ENCODE data around the gene UBE2Z. TPM values are rescaled to one million over a fixed set of nuclear protein-coding genes. Genes with fewer than 3 reads are reported as not detected.

The UBE2Z gene
- total and polyA plus RNA-seq, 2 donors (not counting 3 experiments of a cell fraction or from before 2014, with no cell fraction given) = 104 to 117 TPM

DNA sequence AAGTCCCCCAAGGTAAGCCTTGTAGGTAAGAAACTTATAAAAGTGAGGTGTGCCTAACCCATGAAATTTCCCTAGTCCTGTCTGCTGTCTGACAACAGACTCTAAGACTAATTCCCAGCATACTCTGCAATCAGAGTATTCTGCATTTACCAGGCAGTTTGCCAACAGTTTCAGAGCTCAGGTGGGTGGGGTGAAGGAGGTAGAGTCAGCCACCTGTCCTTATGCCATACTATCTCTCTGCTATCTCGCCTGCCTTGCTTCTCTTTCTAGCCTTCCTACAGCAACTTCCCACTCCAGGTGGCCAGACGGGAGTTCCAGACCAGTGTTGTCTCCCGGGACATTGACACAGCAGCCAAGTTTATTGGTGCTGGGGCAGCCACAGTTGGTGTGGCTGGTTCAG lies 13.3 kb upstream of the UBE2Z start:
- H3K4me2 ChIP-seq (ENCODE audit: insufficient read depth, low read length) = no peak overlapping the region
- no peaks in the 10 kb centered on the region for H3K9me3 ChIP-seq (replicated peaks; ENCODE audit: control insufficient read depth, insufficient read depth, low read length)
- H3K4me3 ChIP-seq (replicated peaks in 1 of 3; ENCODE audit: insufficient read depth in 1 of 3, low read depth in 1 of 3, low read length in 3 of 3) = no peak overlapping the region
- TF ChIP-seq EZH2 (IDR thresholded peaks at IDR 0.05; ENCODE audit: borderline replicate concordance, low read depth, low read length, severe bottlenecking) = no peak
- no peak for TF ChIP-seq GATA2 (IDR thresholded peaks at IDR 0.05; ENCODE audit: insufficient read depth, insufficient read length, low read depth, low read length)
- no peak for TF ChIP-seq MYC (IDR thresholded peaks at IDR 0.05; ENCODE audit: low read depth, low read length)
- TF ChIP-seq FOS (IDR thresholded peaks at IDR 0.05; ENCODE audit: borderline replicate concordance, insufficient read depth, low read length) = no peak
- no peak for TF ChIP-seq JUN (IDR thresholded peaks at IDR 0.05; ENCODE audit: borderline replicate concordance, insufficient read depth, insufficient read length, low read depth)
- TF ChIP-seq POLR2AphosphoS5 (IDR thresholded peaks at IDR 0.05; ENCODE audit: insufficient read depth, low read depth, low read length) = no peak
- TF ChIP-seq, protein P1, sequence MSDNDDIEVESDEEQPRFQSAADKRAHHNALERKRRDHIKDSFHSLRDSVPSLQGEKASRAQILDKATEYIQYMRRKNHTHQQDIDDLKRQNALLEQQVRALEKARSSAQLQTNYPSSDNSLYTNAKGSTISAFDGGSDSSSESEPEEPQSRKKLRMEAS (IDR thresholded peaks at IDR 0.05; ENCODE audit: insufficient read depth, insufficient read length) = no peak
- TF ChIP-seq, protein P2, sequence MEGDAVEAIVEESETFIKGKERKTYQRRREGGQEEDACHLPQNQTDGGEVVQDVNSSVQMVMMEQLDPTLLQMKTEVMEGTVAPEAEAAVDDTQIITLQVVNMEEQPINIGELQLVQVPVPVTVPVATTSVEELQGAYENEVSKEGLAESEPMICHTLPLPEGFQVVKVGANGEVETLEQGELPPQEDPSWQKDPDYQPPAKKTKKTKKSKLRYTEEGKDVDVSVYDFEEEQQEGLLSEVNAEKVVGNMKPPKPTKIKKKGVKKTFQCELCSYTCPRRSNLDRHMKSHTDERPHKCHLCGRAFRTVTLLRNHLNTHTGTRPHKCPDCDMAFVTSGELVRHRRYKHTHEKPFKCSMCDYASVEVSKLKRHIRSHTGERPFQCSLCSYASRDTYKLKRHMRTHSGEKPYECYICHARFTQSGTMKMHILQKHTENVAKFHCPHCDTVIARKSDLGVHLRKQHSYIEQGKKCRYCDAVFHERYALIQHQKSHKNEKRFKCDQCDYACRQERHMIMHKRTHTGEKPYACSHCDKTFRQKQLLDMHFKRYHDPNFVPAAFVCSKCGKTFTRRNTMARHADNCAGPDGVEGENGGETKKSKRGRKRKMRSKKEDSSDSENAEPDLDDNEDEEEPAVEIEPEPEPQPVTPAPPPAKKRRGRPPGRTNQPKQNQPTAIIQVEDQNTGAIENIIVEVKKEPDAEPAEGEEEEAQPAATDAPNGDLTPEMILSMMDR (IDR thresholded peaks at IDR 0.05; ENCODE audit: extremely low read depth in 1 of 2, insufficient read depth in 1 of 2, low read depth in 1 of 2, low read length in 2 of 2) = no peak
- TF ChIP-seq POLR2A (IDR thresholded peaks at IDR 0.05; ENCODE audit: low read depth, low read length) = no peak
- no peak overlapping the region for H3K27ac ChIP-seq (ENCODE audit: insufficient read depth, low read depth, low read length)
- no peaks in the 10 kb centered on the region for H3K9me1 ChIP-seq (replicated peaks; ENCODE audit: control insufficient read depth, extremely low read depth, insufficient read depth, low read length)
- ChIA-PET POLR2A (no interaction called here), CTCF (interaction anchor here (3.1 kb wide), 1 partner anchor 137 kb away, joined by 20 read pairs; no protein-coding TSS in a partner anchor)
- H3K9ac ChIP-seq (replicated peaks; ENCODE audit: extremely low read depth, insufficient read depth, low read length) = no peak overlapping the region
- H2AFZ ChIP-seq (ENCODE audit: low read depth, low read length) = no peak overlapping the region
- DNase-seq (ENCODE audit: low read depth, low spot score) (no peak), FAIRE-seq (no peak)
- H3K27me3 ChIP-seq (ENCODE audit: control insufficient read depth in 2 of 2, insufficient read depth in 2 of 2, low read length in 2 of 2) = no peaks in the 10 kb centered on the region
- peaks cover 0 to 11% of the 10 kb centered on the region in 2 experiments for H3K36me3 ChIP-seq (ENCODE audit: control insufficient read depth in 2 of 2, extremely low read depth in 1 of 2, insufficient read depth in 2 of 2, low read length in 2 of 2)
- no TSS peak for BruUV-seq (replicated peaks)
- peaks cover 11% of the 10 kb centered on the region for H3K4me1 ChIP-seq (ENCODE audit: control insufficient read depth, extremely low read depth, insufficient read depth, low read length)
- peaks cover 12% of the 10 kb centered on the region for H3K79me2 ChIP-seq (ENCODE audit: control insufficient read depth, insufficient read depth, low read length)
- dilution Hi-C loops (cut with MboI; ENCODE audit: extremely low pct_ligation_motif_present, low sequenced_read_pairs) = no loop called here
- intact Hi-C loops (cut with micrococcal nuclease) = no loop called here
- H4K20me1 ChIP-seq (replicated peaks; ENCODE audit: control insufficient read depth, extremely low read depth, insufficient read depth, low read length) = no peaks in the 10 kb centered on the region

All from endothelial cell of umbilical vein (primary cell).